ENCODE data around the gene GAS7.

The GAS7 gene

DNA sequence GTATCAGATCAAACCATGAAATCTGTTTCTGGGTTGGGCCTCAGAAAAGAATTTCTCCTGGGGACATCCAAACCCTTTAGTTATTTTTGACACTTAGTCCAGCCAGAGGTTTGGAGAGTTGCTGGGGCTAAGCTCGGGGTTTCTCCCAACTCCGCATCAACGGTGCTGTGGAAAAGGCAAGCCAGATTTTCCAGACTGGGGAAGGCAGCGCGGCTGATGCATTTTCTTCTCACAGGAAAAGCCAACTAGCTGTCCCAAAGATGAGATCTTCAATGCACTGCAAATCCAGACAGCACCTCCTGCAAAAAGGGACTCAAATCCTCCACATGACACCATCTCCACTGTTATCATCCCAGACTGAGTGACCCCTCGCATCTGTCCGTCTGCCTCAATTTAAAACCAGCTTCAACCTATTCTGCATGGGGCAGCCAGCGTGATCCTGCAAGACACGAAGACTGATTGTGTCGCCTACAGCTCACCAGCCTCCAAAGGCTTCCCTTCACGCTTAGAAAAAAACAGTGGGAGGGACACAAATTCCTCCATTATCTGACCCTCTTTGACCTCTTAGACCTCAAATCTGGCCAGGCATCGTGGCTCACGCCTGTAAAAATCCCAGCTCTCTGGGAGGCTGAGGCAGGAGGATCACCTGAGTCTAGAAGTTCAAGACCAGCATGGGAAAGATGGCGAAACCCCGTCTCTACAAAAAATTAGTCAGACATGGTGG, 62.0 kb downstream of the GAS7 start:
- Histone ChIP-seq H3K36me3 (no peaks in the 10 kb centered on the region), H3K4me3 (ENCODE audit: low read depth, low read length) (no peak overlapping the region), H3K27ac (no peak overlapping the region), H3K9me3 (ENCODE audit: severe bottlenecking) (no peaks in the 10 kb centered on the region), H3K27me3 (ENCODE audit: insufficient read depth, low read depth, severe bottlenecking) (no peaks in the 10 kb centered on the region)
- TF ChIP-seq, protein P1, sequence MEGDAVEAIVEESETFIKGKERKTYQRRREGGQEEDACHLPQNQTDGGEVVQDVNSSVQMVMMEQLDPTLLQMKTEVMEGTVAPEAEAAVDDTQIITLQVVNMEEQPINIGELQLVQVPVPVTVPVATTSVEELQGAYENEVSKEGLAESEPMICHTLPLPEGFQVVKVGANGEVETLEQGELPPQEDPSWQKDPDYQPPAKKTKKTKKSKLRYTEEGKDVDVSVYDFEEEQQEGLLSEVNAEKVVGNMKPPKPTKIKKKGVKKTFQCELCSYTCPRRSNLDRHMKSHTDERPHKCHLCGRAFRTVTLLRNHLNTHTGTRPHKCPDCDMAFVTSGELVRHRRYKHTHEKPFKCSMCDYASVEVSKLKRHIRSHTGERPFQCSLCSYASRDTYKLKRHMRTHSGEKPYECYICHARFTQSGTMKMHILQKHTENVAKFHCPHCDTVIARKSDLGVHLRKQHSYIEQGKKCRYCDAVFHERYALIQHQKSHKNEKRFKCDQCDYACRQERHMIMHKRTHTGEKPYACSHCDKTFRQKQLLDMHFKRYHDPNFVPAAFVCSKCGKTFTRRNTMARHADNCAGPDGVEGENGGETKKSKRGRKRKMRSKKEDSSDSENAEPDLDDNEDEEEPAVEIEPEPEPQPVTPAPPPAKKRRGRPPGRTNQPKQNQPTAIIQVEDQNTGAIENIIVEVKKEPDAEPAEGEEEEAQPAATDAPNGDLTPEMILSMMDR (IDR thresholded peaks at IDR 0.05; ENCODE audit: low read depth, low read length), result no peak
- DNase-seq, result no peak

DNA sequence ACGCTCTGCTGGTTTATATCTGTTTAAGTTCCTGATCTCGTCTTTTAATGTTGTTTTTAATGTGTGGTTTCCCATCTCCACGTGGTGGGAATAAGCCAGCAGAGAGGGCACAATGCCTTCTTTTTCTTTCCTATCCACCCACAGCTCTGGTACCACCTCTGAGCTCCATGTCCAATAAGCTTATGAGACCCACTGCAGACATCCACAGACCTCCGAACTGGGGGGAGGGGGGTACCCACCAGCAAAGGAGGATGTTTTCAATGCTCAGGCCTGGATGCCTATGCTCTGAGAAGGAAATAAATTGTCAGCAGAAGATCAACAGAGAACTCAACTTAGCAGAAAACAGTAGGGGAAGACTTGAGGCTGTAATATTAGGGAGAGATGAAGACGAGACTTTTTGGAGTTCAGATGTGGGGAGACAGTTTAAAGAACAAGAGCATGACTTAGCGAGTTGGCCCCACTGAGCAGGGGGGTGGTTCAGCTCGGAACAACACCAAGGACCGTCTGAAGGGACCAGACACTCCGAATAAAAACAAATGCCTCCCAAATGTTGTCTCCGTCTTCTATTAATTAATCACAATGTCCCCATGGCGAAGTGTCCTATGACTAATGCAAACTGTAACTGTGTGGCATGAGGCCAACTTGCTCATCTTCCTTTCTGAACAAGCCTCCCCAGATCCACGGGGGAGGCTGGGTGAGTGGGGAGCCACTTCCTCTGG, 62.7 kb downstream of the GAS7 start:
- H3K27ac ChIP-seq, result no peak overlapping the region
- no peaks in the 10 kb centered on the region for H3K36me3 ChIP-seq
- TF ChIP-seq, protein P1 (IDR thresholded peaks at IDR 0.05; ENCODE audit: low read depth, low read length), result no peak

DNA sequence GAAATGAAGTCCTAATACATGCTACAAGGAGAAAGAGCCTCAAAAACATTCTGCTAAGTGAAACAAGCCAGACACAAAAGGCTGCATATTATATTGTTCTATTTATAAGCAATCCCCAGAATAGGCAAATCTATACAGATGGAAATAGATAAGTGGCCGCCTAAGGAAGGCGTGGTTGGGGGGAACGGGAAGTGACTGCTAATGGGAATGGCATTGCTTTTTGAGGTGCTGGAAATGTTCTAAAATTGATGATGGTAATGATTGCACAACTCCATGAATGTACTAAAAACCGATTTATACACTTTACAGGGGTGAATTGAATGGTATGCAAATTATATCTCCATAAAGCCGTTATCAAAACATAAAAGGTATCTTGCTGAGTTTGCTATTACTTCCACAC, 67.7 kb downstream of the GAS7 start:
- no peak overlapping the region for H3K27ac ChIP-seq
- DNase-seq, result no peak

More for the DNA sequence above, 62.7 kb downstream of the GAS7 start:
- no peak for DNase-seq
- H3K4me3 ChIP-seq (ENCODE audit: low read depth, low read length), result no peak overlapping the region
- no peaks in the 10 kb centered on the region for H3K27me3 ChIP-seq (ENCODE audit: insufficient read depth, low read depth, severe bottlenecking)
- no peaks in the 10 kb centered on the region for H3K9me3 ChIP-seq (ENCODE audit: severe bottlenecking)

DNA sequence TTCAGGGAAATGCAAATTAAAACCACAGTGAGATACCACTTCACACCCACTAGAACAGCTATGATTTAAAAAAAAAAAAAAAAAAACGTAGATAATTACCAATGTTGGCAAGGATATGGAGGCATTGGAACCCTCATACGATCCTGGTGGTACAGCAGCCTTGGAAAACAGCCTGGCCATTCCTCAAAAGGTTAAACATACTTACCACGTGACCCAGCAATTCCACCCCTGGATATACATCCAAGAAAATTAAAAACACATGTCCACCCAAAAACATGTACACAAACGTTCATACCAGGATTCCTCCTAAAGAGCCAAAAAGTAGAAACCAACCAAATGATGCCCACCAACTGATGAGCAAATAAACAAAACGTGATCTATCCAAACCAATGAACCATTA, 68.1 kb downstream of the GAS7 start:
- H3K9me3 ChIP-seq (ENCODE audit: severe bottlenecking), result no peaks in the 10 kb centered on the region
- H3K27me3 ChIP-seq (ENCODE audit: insufficient read depth, low read depth, severe bottlenecking), result no peaks in the 10 kb centered on the region
- no peak for DNase-seq
- no peaks in the 10 kb centered on the region for H3K36me3 ChIP-seq
- no peak overlapping the region for H3K27ac ChIP-seq
- H3K4me3 ChIP-seq (ENCODE audit: low read depth, low read length), result no peak overlapping the region
- TF ChIP-seq, protein P1 (IDR thresholded peaks at IDR 0.05; ENCODE audit: low read depth, low read length), result no peak

More for the DNA sequence above, 67.7 kb downstream of the GAS7 start:
- H3K4me3 ChIP-seq (ENCODE audit: low read depth, low read length), result no peak overlapping the region
- no peaks in the 10 kb centered on the region for H3K36me3 ChIP-seq
- no peaks in the 10 kb centered on the region for H3K9me3 ChIP-seq (ENCODE audit: severe bottlenecking)
- TF ChIP-seq, protein P1 (IDR thresholded peaks at IDR 0.05; ENCODE audit: low read depth, low read length), result no peak
- H3K27me3 ChIP-seq (ENCODE audit: insufficient read depth, low read depth, severe bottlenecking), result no peaks in the 10 kb centered on the region

DNA sequence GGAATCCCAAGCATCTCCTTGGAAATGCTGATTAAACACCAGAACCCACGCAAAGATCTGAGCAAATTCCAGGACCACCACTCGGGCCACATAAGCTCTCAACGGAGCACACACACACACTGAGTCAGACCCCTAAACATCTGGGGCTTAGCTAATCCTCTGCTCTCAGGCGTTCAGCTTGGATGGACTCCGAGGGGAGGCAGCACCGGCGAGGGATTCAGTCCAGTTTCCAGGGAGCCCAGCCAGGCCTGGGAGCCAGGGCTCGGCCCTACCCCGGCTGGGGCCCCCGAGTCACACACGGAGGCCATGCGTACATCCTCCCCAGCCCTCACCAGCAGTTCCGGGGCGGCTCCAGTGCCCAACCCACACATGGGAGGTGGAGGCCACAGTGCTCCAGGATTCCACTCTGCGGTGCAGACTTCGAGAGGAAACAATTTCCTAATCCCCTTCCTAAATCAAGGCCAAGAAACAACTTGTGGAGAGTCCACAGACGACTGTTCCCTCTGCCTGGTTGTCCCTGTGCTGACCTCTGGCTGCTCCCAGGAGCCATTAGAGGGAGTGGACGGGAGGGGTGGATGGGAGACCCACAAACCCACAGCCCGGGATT, 70.5 kb downstream of the GAS7 start:
- Histone ChIP-seq H3K27me3 (ENCODE audit: insufficient read depth, low read depth, severe bottlenecking) (no peaks in the 10 kb centered on the region), H3K27ac (no peak overlapping the region), H3K36me3 (no peaks in the 10 kb centered on the region), H3K4me3 (ENCODE audit: low read depth, low read length) (no peak overlapping the region), H3K9me3 (ENCODE audit: severe bottlenecking) (no peaks in the 10 kb centered on the region)
- TF ChIP-seq, protein P1 (IDR thresholded peaks at IDR 0.05; ENCODE audit: low read depth, low read length), result no peak
- peak; percentile 54 for DNase-seq
